Body of pancreas (tissue), 4 donors: ENCODE measurements around the gene CD300E.

Source experiments
- POLR2A ChIP-seq, 3 donors: fragments of 450-650 bp; IDR thresholded peaks; one replicate each; pipeline ENCODE4 v1.6.1; 2016; ENCODE audit warnings: antibody characterized with exemption in 3 of 3, mild to moderate bottlenecking in 2 of 3
- TF ChIP-seq, protein P1 (sequence below), 7 experiments: fragments of 450-650 bp in 4 of 7; fragments of 200-600 bp in 3 of 7; sonication (generic) in 3 of 7; IDR thresholded peaks; one replicate each; pipeline ENCODE4 v1.5.1; 2016 to 2019; ENCODE audit warnings: antibody characterized with exemption in 7 of 7

DNA sequence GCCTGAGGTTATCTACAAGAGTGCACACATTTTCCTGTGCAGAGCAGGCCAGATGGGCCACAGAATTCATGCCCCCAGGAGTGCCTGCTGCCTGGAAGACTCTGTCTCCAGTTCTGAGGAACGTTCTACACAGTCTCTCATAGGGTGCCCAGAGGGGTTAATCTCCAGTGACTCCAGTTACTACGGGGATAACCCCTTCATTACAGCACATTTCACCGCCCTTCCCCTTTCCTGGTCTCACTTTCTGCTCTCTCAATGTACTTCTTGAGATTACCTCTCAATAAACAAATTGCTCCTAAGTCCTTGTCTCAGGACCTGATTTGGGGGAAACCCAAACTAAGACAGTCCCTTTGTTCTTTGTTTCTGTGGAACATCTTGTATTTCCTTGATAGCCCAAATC is 62.0 kb downstream of the CD300E start:
- TF ChIP-seq POLR2A (IDR thresholded peaks at IDR 0.05): no peak
- TF ChIP-seq, protein P1, sequence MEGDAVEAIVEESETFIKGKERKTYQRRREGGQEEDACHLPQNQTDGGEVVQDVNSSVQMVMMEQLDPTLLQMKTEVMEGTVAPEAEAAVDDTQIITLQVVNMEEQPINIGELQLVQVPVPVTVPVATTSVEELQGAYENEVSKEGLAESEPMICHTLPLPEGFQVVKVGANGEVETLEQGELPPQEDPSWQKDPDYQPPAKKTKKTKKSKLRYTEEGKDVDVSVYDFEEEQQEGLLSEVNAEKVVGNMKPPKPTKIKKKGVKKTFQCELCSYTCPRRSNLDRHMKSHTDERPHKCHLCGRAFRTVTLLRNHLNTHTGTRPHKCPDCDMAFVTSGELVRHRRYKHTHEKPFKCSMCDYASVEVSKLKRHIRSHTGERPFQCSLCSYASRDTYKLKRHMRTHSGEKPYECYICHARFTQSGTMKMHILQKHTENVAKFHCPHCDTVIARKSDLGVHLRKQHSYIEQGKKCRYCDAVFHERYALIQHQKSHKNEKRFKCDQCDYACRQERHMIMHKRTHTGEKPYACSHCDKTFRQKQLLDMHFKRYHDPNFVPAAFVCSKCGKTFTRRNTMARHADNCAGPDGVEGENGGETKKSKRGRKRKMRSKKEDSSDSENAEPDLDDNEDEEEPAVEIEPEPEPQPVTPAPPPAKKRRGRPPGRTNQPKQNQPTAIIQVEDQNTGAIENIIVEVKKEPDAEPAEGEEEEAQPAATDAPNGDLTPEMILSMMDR (IDR thresholded peaks at IDR 0.05): no peak
